BE2C (cell line): ENCODE measurements around the gene RASGRF1.

Experiments used
- DNase-seq: peaks from one replicate; pipeline ENCODE4 v3.0.0-alpha.2; 2020
- H3K27me3 ChIP-seq: fragments of 250-450 bp; sonication (Bioruptor Pico); 2 replicates; pipeline ENCODE4 v1.5.1; 2020; ENCODE audit warnings: mild to moderate bottlenecking
- H3K36me3 ChIP-seq: fragments of 250-450 bp; sonication (Bioruptor Pico); 2 replicates; pipeline ENCODE4 v1.5.1; 2020; ENCODE audit warnings: mild to moderate bottlenecking
- H3K4me1 ChIP-seq: fragments of 250-450 bp; sonication (Bioruptor Pico); 2 replicates; pipeline ENCODE4 v1.5.1; 2020
- H3K4me3 ChIP-seq: 2 replicates; pipeline ENCODE4 v1.5.1; 2011; ENCODE audit warnings: low read depth, low read length
- H3K9me3 ChIP-seq: fragments of 250-450 bp; sonication (Bioruptor Pico); 2 replicates; pipeline ENCODE4 v1.5.1; 2020
- TF ChIP-seq, protein P1 (sequence below): IDR thresholded peaks from 2 replicates; pipeline ENCODE4 v1.5.1; 2012; ENCODE audit warnings: mild to moderate bottlenecking, low read depth, low read length

RASGRF1 gene

DNA sequence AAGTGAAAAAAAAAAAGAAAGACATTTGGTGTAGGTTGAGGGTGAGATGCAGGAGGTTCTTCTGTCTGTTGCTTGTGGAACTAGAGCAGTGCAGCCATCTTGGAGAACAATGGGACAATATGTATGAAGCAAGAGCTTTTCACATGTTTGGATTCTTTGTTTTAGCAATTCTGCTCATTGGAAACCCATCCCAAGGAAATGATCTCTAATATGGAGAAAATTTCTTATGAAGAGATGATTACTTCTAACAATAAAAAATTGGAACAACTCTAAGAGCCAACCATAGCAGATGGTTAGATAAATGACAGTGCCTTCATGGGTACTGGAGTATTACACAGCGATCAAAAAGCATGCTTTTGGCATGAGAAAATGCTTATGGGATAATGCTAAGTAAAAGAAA is 56.3 kb downstream of the RASGRF1 start:
- Histone ChIP-seq H3K4me3 (no peak overlapping the region), H3K27me3 (no peaks in the 10 kb centered on the region)

DNA sequence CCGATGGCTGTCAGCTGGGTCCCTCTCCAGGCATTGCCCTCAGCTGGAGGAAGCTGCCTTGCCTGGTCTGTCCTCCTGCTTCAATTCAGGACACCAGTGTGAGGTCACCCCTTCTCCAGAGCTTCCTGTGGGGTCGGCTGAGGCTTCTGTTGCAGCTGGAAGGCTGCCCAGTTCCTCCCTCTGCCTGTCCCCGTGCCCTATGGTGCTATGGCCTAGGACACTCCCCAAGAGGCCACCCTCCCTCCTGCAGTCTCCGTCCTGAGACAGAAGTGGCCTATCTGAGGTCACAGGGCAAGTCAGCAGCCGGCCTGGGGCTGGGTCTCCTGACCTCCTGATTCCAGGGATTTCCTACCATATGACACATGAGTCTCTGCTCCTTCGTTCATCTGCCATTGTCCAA is 57.9 kb downstream of the RASGRF1 start:
- Histone ChIP-seq H3K27me3 (no peaks in the 10 kb centered on the region), H3K9me3 (no peaks in the 10 kb centered on the region), H3K4me1 (no peaks in the 10 kb centered on the region), H3K36me3 (no peaks in the 10 kb centered on the region), H3K4me3 (no peak overlapping the region)
- DNase-seq, result no peak
- TF ChIP-seq, protein P1, sequence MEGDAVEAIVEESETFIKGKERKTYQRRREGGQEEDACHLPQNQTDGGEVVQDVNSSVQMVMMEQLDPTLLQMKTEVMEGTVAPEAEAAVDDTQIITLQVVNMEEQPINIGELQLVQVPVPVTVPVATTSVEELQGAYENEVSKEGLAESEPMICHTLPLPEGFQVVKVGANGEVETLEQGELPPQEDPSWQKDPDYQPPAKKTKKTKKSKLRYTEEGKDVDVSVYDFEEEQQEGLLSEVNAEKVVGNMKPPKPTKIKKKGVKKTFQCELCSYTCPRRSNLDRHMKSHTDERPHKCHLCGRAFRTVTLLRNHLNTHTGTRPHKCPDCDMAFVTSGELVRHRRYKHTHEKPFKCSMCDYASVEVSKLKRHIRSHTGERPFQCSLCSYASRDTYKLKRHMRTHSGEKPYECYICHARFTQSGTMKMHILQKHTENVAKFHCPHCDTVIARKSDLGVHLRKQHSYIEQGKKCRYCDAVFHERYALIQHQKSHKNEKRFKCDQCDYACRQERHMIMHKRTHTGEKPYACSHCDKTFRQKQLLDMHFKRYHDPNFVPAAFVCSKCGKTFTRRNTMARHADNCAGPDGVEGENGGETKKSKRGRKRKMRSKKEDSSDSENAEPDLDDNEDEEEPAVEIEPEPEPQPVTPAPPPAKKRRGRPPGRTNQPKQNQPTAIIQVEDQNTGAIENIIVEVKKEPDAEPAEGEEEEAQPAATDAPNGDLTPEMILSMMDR, result no peak

More for the DNA sequence above, 56.3 kb downstream of the RASGRF1 start:
- Histone ChIP-seq H3K36me3 (no peaks in the 10 kb centered on the region), H3K9me3 (no peaks in the 10 kb centered on the region), H3K4me1 (no peaks in the 10 kb centered on the region)
- no peak for DNase-seq
- TF ChIP-seq, protein P1, result no peak

DNA sequence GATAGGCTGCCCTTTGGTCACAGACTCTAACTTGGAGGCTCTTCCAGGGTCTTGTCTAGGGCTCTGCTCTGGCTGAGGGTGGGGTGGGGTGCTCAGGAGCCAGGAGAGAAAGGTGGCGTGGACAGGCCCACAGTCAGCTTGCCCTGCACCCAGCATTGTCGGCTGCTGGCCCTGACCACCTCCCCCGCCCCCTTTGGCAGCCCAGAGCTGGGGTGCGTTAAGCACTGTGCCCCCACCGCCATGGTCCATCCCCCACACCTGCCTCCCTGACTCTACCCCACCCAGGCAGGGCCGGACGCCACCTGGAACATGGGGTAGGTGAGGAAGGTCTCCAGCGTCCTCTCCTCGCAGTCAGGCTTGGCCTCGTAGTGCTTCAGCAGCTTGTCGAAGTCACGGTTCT is 58.8 kb downstream of the RASGRF1 start:
- Histone ChIP-seq H3K27me3 (no peaks in the 10 kb centered on the region), H3K4me1 (no peaks in the 10 kb centered on the region), H3K4me3 (no peak overlapping the region), H3K36me3 (no peaks in the 10 kb centered on the region), H3K9me3 (no peaks in the 10 kb centered on the region)
- TF ChIP-seq, protein P1, result no peak
- DNase-seq, result no peak

DNA sequence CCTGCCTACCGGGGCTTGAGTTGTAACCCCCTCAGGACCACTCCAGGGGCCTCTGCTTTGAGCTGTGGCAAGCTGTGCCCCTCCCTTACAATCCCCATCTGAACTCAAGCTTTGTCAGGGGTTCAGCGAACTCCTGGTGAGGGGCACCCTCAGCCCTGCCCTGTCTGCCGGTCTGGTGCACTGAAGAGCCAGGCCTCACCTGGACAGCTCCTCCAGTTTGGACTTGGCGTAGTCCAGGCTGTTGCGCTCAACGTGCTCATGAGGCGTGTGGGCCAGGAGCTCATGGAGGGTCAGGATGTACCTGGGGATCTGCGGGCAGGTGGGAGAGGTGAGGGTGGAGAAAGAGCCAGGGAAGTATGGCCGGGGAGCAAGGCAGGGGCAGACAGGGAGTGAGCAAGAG is 59.4 kb downstream of the RASGRF1 start:
- Histone ChIP-seq H3K9me3 (no peaks in the 10 kb centered on the region), H3K27me3 (no peaks in the 10 kb centered on the region), H3K4me3 (no peak overlapping the region), H3K36me3 (no peaks in the 10 kb centered on the region), H3K4me1 (no peaks in the 10 kb centered on the region)
- TF ChIP-seq, protein P1, result no peak
- DNase-seq, result no peak

DNA sequence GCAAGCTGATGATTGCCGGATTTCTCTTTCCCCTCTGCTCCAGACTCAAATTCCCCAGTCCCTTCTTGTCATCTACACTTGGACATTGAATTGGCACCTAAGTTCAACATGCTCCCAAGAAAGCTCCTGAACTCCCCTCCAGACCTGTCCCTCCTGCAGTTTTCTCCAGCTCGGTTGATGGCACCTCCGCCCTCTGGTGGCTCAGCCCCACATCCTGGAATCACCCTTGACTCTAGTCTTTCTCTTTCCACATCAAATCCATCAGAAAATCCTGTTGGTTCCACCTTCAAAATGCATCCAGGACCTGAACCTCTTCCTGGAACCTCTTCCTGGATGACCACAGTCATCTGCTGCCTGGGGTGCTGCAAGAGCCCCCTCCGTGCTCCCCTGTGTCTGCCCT is 60.1 kb downstream of the RASGRF1 start:
- DNase-seq, result no peak
- no peak overlapping the region for H3K4me3 ChIP-seq
- H3K27me3 ChIP-seq, result no peaks in the 10 kb centered on the region
- no peaks in the 10 kb centered on the region for H3K4me1 ChIP-seq
- no peaks in the 10 kb centered on the region for H3K36me3 ChIP-seq
- H3K9me3 ChIP-seq, result no peaks in the 10 kb centered on the region
- TF ChIP-seq, protein P1, result no peak

DNA sequence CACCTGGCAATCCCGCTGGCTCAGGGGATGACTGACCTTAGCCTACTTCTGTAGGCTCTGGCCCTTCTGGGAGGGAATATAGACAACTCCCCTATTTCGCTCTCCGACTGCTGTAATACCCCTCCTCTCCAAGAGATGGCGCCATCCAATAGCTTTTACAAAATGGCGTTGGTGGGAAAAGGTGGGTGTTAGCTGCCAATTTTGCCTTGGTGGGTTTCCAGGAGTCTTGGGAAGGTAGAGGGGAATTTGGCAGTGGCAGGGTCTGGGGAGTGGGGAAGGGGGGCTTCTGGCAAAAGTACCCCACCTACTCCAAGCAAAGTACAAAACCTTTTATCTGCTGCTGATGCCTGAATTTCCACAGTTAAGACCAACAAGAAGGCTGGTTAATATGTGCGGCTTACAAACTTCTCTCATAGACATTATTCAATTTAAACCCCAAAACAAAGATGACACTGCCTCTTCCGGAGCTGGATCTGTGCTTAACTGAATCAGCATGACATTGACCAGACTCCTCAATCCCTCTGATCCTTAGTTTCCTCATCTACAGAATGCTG is 62.1 kb downstream of the RASGRF1 start:
- peak; percentile 59 for DNase-seq
- no peaks in the 10 kb centered on the region for H3K9me3 ChIP-seq
- H3K4me3 ChIP-seq, result no peak overlapping the region
- H3K4me1 ChIP-seq, result no peaks in the 10 kb centered on the region
- H3K36me3 ChIP-seq, result no peaks in the 10 kb centered on the region
- no peaks in the 10 kb centered on the region for H3K27me3 ChIP-seq
- TF ChIP-seq, protein P1, result peak; percentile 95
